NCI-H1048 (cell line): ENCODE measurements around the gene KRT78.

Experiments
- DNase-seq: peaks from one replicate; lab custom pipeline; 2025; lab: John Stamatoyannopoulos, UW

The KRT78 gene

GRCh38 chr12:52824741-52825410 lies 23.9 kb downstream of the KRT78 start:
- no peak for DNase-seq

GRCh38 chr12:52823761-52824450 lies 24.9 kb downstream of the KRT78 start:
- DNase-seq: no peak

GRCh38 chr12:52822771-52823510 lies 25.9 kb downstream of the KRT78 start:
- DNase-seq: no peak

GRCh38 chr12:52821826-52822660 lies 26.8 kb downstream of the KRT78 start:
- DNase-seq: no peak

GRCh38 chr12:52821071-52821730 lies 27.6 kb downstream of the KRT78 start:
- DNase-seq: no peak

GRCh38 chr12:52820521-52820920 lies 28.3 kb downstream of the KRT78 start:
- no peak for DNase-seq

- DNase-seq: no peak
Measured at GRCh38 chr12:52819731-52820510, 28.9 kb downstream of the KRT78 start.

GRCh38 chr12:52818887-52819420 lies 29.8 kb downstream of the KRT78 start:
- no peak for DNase-seq

- no peak for DNase-seq
Measured at GRCh38 chr12:52818388-52818787, 30.4 kb downstream of the KRT78 start.

- DNase-seq: no peak
Measured at GRCh38 chr12:52817699-52818238, 31.0 kb downstream of the KRT78 start.

- DNase-seq: no peak
Measured at GRCh38 chr12:52817003-52817698, 31.6 kb downstream of the KRT78 start.

- no peak for DNase-seq
Measured at GRCh38 chr12:52815676-52816588, 32.9 kb downstream of the KRT78 start.

- no peak for DNase-seq
Measured at GRCh38 chr12:52815161-52815560, 33.6 kb downstream of the KRT78 start.

GRCh38 chr12:52814710-52815155 lies 34.1 kb downstream of the KRT78 start:
- no peak for DNase-seq

GRCh38 chr12:52813885-52814709 lies 34.7 kb downstream of the KRT78 start, which contains the start of gene KRT4:
TSS of gene KRT4 (minus strand) at chr12:52814116. CDS start at chr12:52814058, 58 bp downstream.
- no peak for DNase-seq

- no peak for DNase-seq
Measured at GRCh38 chr12:52813203-52813819, 35.5 kb downstream of the KRT78 start.

- DNase-seq: no peak
Measured at GRCh38 chr12:52812749-52813148, 36.0 kb downstream of the KRT78 start.
